AG10803 (cell line): ENCODE measurements around the gene SPRED2.

Experiments used
- DNase-seq: peaks from one replicate; pipeline ENCODE4 v3.0.0; 2010; ENCODE audit warnings: low read depth
- H3K4me3 ChIP-seq: 2 replicates; pipeline ENCODE4 v1.5.1; 2011; ENCODE audit warnings: mild to moderate bottlenecking, low read length, control low read depth
- TF ChIP-seq, protein P1 (sequence below): conservative IDR thresholded peaks from 2 replicates; pipeline ENCODE4 v1.5.1; 2011; ENCODE audit warnings: mild to moderate bottlenecking, low read length, control low read depth, inconsistent platforms

Gene SPRED2

DNA sequence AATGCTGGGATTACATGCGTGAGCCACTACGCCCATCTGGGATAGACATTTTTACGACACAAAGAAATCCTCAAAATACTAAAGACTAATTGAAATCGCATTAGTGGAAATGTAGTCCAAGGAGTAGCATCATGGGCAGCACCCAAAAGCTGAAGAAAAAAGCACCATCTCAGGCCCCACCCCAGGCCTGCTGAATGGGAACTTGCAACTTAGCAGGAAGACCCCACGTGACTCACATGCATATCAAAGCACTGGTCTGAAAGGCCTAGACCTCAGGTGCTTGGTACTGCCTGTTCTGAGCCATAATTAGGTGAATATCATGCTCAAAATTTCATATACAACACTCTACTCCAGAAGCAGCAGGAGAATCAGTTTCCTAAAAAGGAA, 28.9 kb downstream of the SPRED2 start:
- no peak overlapping the region for H3K4me3 ChIP-seq
- no peak for DNase-seq
- TF ChIP-seq, protein P1, sequence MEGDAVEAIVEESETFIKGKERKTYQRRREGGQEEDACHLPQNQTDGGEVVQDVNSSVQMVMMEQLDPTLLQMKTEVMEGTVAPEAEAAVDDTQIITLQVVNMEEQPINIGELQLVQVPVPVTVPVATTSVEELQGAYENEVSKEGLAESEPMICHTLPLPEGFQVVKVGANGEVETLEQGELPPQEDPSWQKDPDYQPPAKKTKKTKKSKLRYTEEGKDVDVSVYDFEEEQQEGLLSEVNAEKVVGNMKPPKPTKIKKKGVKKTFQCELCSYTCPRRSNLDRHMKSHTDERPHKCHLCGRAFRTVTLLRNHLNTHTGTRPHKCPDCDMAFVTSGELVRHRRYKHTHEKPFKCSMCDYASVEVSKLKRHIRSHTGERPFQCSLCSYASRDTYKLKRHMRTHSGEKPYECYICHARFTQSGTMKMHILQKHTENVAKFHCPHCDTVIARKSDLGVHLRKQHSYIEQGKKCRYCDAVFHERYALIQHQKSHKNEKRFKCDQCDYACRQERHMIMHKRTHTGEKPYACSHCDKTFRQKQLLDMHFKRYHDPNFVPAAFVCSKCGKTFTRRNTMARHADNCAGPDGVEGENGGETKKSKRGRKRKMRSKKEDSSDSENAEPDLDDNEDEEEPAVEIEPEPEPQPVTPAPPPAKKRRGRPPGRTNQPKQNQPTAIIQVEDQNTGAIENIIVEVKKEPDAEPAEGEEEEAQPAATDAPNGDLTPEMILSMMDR = no peak

DNA sequence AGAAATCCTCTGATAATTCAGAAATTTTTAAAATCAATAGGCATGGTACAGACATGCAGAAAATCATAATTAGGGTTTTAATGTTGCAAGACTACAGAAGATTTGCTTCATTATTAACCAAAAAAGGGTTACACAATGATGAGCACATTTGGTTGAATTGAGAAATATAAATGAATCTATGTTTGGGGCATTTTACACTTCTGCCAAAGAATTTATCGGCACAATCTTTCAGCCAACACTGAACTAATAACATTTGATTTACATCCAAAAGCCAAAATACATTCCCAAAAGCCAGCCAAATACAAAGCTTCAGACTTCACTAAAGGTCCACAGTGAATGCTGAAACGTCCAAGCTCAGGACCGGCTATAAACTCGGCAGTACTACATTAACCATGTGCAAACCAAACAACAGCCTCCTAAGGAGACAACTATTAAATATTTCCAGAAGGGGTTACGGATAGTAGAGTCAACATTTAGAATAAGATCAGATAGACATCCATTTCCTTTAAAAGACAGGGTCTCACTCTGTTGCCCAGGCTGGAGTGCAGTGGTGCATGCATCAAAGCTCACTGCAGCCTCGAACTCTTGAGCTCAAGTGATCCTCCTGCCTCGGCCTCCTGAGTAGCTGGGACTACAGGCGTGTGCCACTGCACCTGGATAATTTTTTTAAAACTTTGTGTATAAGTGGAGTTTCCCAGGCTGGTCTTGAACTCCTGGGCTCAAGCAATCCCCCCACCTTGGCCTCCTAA, 29.4 kb downstream of the SPRED2 start:
- peak; percentile 94 for DNase-seq
- H3K4me3 ChIP-seq = no peak overlapping the region
- TF ChIP-seq, protein P1 = no peak

DNA sequence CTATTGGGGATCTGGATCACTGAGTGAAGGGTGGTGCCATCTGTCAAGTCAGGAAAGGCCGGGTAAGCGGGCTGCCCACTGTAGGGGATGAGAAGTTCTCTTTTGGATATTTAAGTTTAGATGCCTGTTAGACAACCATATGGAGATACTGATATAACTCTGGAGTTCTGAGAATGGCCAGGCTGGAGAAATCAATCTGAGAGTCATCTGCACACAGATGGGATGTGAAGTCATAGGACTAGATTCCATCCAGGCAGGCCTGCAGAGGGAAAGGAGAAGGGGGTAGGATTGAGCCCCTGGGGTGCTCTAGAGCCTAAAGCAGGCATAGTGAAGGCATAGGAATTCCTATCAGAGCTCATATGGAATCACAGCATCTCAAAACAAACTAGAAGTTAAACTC, 30.1 kb downstream of the SPRED2 start:
- peak; percentile 79 for DNase-seq
- no peak overlapping the region for H3K4me3 ChIP-seq
- TF ChIP-seq, protein P1 = no peak

DNA sequence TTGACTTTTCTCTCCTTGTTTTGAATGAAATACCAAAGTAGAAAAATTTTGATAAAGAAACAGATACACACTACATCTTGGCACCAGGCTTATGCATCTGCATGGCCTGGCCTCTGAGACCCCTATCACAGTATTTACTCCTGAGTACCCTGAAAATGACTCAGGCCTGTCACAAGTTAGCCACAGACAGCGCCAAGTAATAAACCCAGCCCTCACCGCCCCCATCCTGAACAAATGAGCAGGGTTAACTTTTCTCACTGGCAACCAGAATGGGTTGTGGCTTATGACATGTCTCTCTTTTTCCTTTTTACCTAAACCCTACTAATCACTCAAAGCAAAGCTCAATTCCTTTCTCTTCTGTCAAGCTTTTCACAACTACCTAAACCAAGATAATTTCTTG, 35.3 kb downstream of the SPRED2 start:
- no peak overlapping the region for H3K4me3 ChIP-seq
- TF ChIP-seq, protein P1 = no peak
- peak; percentile 16 for DNase-seq

DNA sequence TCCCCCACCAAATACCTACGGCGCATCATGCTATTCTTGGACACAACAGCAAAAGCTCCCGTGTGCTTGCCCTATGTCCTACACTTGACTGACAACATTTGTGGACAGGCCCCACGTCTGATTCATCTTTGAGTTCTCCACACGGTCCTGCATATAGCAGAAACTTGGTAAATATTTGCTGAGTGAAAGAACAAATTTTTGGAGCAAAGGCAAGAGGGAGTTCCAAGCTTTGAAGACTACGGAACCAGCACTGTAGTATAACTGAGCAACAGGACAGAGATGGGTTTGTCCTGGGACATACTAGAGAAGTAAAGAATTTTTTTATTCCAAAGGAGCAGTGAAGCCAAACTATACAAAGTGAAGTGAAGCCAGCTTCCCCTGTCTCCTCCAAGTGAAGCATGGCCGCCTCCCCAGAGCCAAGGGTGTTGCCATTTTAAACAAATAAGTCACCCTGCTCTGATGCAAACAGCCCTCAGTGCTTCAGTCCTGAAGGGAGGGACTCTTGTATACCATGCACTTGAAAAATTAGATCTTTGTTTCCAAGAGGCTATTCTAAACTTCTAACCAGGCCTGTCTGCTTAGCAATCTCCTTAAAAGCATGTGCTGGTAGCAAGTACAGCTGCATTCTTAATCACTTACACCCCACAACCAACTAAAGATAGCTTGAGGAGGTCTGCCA, 35.9 kb downstream of the SPRED2 start:
- TF ChIP-seq, protein P1 = no peak
- H3K4me3 ChIP-seq = no peak overlapping the region
- peak; percentile 70 for DNase-seq

DNA sequence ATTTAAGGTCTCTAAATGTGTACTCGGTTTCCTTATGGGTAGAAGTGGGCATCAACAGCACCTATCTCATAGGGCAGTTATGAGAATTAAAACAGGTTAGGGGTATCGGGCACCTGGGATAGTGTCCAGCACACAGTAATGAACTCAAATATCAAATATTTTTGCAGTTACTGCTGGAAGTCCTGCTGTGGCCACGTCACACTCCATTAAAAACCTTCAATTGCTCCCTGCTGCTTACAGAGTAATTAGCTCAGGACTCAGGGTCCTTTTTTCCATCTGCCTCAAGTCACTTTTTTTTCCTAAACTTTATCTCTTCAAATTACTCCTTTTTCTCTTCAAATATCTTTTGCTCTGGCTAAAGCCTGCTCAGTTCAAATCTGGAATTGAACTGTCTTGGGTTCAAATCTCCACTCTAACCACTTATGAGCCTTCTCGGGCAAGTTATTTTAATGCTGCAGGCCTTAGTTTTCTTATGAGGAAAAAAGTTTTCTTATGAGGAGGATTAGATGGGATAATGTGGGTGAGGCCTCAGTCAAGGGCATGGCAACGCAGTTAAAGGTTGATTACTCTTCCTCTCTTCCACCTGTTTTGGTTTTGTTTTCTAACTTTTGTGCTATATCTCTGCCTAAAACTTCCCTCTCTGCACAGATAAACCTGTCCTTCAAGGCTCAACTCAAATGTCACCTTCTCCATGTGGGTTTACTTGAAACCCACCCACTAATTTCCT, 36.6 kb downstream of the SPRED2 start:
- no peak overlapping the region for H3K4me3 ChIP-seq
- TF ChIP-seq, protein P1 = no peak
- no peak for DNase-seq
